IPS-NIHi7 (cell line): ENCODE data around the gene CHST10.
"Not testable (repeated sequence)": the region's sequence is repeated elsewhere in the genome, so short reads cannot be mapped to it uniquely, and the experiment has no call there.

ENCODE experiments used
- DNase-seq: peaks from one replicate; pipeline ENCODE4 v3.0.0; 2012; ENCODE audit warnings: mixed read lengths; ENCODE audit errors: extremely low spot score

The CHST10 gene

GRCh38 chr2:100393362-100393761 is 24.1 kb downstream of the CHST10 start:
- no peak for DNase-seq

- DNase-seq, result no peak
Measured at GRCh38 chr2:100392715-100393114, 24.8 kb downstream of the CHST10 start.

- DNase-seq, result no peak
Measured at GRCh38 chr2:100391735-100392515, 25.5 kb downstream of the CHST10 start.

- DNase-seq, result no peak
Measured at GRCh38 chr2:100390001-100390940, 27.2 kb downstream of the CHST10 start.

- DNase-seq, result no peak
Measured at GRCh38 chr2:100388703-100389102, 28.8 kb downstream of the CHST10 start.

- no peak for DNase-seq
Measured at GRCh38 chr2:100383954-100384353, 33.5 kb downstream of the CHST10 start.

GRCh38 chr2:100383306-100383705 is 34.2 kb downstream of the CHST10 start:
- DNase-seq, result no peak

GRCh38 chr2:100381240-100381639 is 36.2 kb downstream of the CHST10 start:
- peak; percentile 82 for DNase-seq

- no peak for DNase-seq
Measured at GRCh38 chr2:100380681-100381080, 36.8 kb downstream of the CHST10 start.

- no peak for DNase-seq
Measured at GRCh38 chr2:100376836-100377235, 40.6 kb downstream of the CHST10 start.

GRCh38 chr2:100367163-100367562 is 50.3 kb downstream of the CHST10 start:
- DNase-seq, result no peak

GRCh38 chr2:100365434-100365833 is 52.0 kb downstream of the CHST10 start:
- DNase-seq, result no peak

GRCh38 chr2:100362269-100362668 is 55.2 kb downstream of the CHST10 start:
- not testable (repeated sequence) for DNase-seq

- no peak for DNase-seq
Measured at GRCh38 chr2:100359576-100359975, 57.9 kb downstream of the CHST10 start.

GRCh38 chr2:100358554-100358953 is 58.9 kb downstream of the CHST10 start:
- DNase-seq, result no peak

GRCh38 chr2:100352521-100352920 is 64.9 kb downstream of the CHST10 start:
- DNase-seq, result no peak

- DNase-seq, result no peak
Measured at GRCh38 chr2:100350661-100351185, 66.7 kb downstream of the CHST10 start.

- not testable (repeated sequence) for DNase-seq
Measured at GRCh38 chr2:100345144-100345543, 72.3 kb downstream of the CHST10 start.

- no peak for DNase-seq
Measured at GRCh38 chr2:100344433-100344832, 73.0 kb downstream of the CHST10 start.

- not testable (repeated sequence) for DNase-seq
Measured at GRCh38 chr2:100342466-100342865, 75.0 kb downstream of the CHST10 start.
